ENCODE results near the gene IL1RAPL1.

GRCh38 chrX:29890004-29890403 lies 1302.8 kb downstream of the IL1RAPL1 start:
- TF ChIP-seq CTCF (IDR thresholded peaks at IDR 0.05), result no peak
- TF ChIP-seq POLR2A (IDR thresholded peaks at IDR 0.05; ENCODE audit: low read length), result no peak
- TF ChIP-seq JUN (IDR thresholded peaks at IDR 0.05), result no peak
- no peak for TF ChIP-seq RARB (CRISPR knock-in tag; IDR thresholded peaks at IDR 0.05)
- TF ChIP-seq, protein P1, sequence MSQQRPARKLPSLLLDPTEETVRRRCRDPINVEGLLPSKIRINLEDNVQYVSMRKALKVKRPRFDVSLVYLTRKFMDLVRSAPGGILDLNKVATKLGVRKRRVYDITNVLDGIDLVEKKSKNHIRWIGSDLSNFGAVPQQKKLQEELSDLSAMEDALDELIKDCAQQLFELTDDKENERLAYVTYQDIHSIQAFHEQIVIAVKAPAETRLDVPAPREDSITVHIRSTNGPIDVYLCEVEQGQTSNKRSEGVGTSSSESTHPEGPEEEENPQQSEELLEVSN (IDR thresholded peaks at IDR 0.05; ENCODE audit: borderline replicate concordance, low read depth), result no peak
- no peak for TF ChIP-seq SMC3 (IDR thresholded peaks at IDR 0.05)
- TF ChIP-seq MAFK (IDR thresholded peaks at IDR 0.05; ENCODE audit: partially characterized antibody), result no peak
- TF ChIP-seq NR3C1 (IDR thresholded peaks at IDR 0.05), result no peak
